ENCODE measurements around the gene NXPE4.
"Not testable (repeated sequence)": the region's sequence is repeated elsewhere in the genome, so short reads cannot be mapped to it uniquely, and the experiment has no call there.

The NXPE4 gene

GRCh38 chr11:114615448-114616361 lies 20.1 kb upstream of the NXPE4 start:
- no peak for DNase-seq (ENCODE audit: low spot score)
- ChIA-PET CTCF (no interaction called here), POLR2A (ENCODE audit: low non-redundant PET) (no interaction called here)
- no peak for TF ChIP-seq CTCF (conservative IDR thresholded peaks at IDR 0.05; ENCODE audit: low read depth)
- no peak overlapping the region for H3K27ac ChIP-seq

- ChIA-PET POLR2A (ENCODE audit: low non-redundant PET) (no interaction called here), CTCF (no interaction called here)
- H3K27ac ChIP-seq = no peak overlapping the region
- TF ChIP-seq CTCF (conservative IDR thresholded peaks at IDR 0.05; ENCODE audit: low read depth) = no peak
- DNase-seq (ENCODE audit: low spot score) = no peak
Measured at GRCh38 chr11:114614127-114614720, 18.6 kb upstream of the NXPE4 start.

- DNase-seq (ENCODE audit: low spot score); CTCF ChIA-PET; POLR2A ChIA-PET (ENCODE audit: low non-redundant PET): not testable (repeated sequence)
Measured at GRCh38 chr11:114613094-114613493, 17.5 kb upstream of the NXPE4 start.

GRCh38 chr11:114612686-114613085 lies 17.1 kb upstream of the NXPE4 start:
- ChIA-PET POLR2A (ENCODE audit: low non-redundant PET) (no interaction called here), CTCF (no interaction called here)
- no peak for TF ChIP-seq CTCF (conservative IDR thresholded peaks at IDR 0.05; ENCODE audit: low read depth)
- no peak overlapping the region for H3K27ac ChIP-seq
- no peak for DNase-seq (ENCODE audit: low spot score)

More at GRCh38 chr11:114613094-114613493, 17.5 kb upstream of the NXPE4 start:
- H3K27ac ChIP-seq = not testable (repeated sequence)

GRCh38 chr11:114612199-114612598 lies 16.6 kb upstream of the NXPE4 start:
- H3K27ac ChIP-seq; POLR2A ChIA-PET (ENCODE audit: low non-redundant PET); CTCF ChIA-PET; DNase-seq (ENCODE audit: low spot score): not testable (repeated sequence)

- DNase-seq (ENCODE audit: low spot score) = no peak
- TF ChIP-seq CTCF (conservative IDR thresholded peaks at IDR 0.05; ENCODE audit: low read depth) = no peak
- ChIA-PET POLR2A (ENCODE audit: low non-redundant PET) (no interaction called here), CTCF (no interaction called here)
- H3K27ac ChIP-seq = no peak overlapping the region
Measured at GRCh38 chr11:114610984-114611944, 15.7 kb upstream of the NXPE4 start.

- TF ChIP-seq CTCF (conservative IDR thresholded peaks at IDR 0.05; ENCODE audit: low read depth) = no peak
- H3K27ac ChIP-seq = no peak overlapping the region
- POLR2A ChIA-PET (ENCODE audit: low non-redundant PET) = no interaction called here
- no peak for DNase-seq (ENCODE audit: low spot score)
- CTCF ChIA-PET = no interaction called here
Measured at GRCh38 chr11:114610550-114610949, 15.0 kb upstream of the NXPE4 start.

Data from RWPE1 (cell line).